ENCODE data around the gene CIRBP. TPM values are rescaled to one million over a fixed set of nuclear protein-coding genes. Genes with fewer than 3 reads are reported as not detected.

The CIRBP gene
- total RNA-seq, 2 donors from 2014 or later: 282 to 301 TPM

- peak; percentile 98 for DNase-seq
- H3K27me3 Mint-ChIP-seq (ENCODE audit: insufficient read depth): no peaks in the 10 kb centered on the region
- TF ChIP-seq, protein P1, sequence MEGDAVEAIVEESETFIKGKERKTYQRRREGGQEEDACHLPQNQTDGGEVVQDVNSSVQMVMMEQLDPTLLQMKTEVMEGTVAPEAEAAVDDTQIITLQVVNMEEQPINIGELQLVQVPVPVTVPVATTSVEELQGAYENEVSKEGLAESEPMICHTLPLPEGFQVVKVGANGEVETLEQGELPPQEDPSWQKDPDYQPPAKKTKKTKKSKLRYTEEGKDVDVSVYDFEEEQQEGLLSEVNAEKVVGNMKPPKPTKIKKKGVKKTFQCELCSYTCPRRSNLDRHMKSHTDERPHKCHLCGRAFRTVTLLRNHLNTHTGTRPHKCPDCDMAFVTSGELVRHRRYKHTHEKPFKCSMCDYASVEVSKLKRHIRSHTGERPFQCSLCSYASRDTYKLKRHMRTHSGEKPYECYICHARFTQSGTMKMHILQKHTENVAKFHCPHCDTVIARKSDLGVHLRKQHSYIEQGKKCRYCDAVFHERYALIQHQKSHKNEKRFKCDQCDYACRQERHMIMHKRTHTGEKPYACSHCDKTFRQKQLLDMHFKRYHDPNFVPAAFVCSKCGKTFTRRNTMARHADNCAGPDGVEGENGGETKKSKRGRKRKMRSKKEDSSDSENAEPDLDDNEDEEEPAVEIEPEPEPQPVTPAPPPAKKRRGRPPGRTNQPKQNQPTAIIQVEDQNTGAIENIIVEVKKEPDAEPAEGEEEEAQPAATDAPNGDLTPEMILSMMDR (conservative IDR thresholded peaks at IDR 0.05): no peak
- H3K36me3 Mint-ChIP-seq (ENCODE audit: low read depth): peaks cover 24% of the 10 kb centered on the region
- peaks cover 22% of the 10 kb centered on the region for H3K36me3 ChIP-seq (ENCODE audit: control insufficient read depth, insufficient read depth, low read length)
- 1% methylated on average over 29 to 83 of the region's 83 CpGs for WGBS, 2 experiments (ENCODE audit: insufficient coverage in 1 of 2, insufficient read length in 1 of 2)
- peak overlapping the region; percentile 85 for H3K9ac ChIP-seq (ENCODE audit: extremely low read depth, low read length, poor library complexity, severe bottlenecking)
- H3K9me3 Mint-ChIP-seq: no peaks in the 10 kb centered on the region
- H3K4me1 ChIP-seq (ENCODE audit: control insufficient read depth, insufficient read depth, low read length): peaks cover 22% of the 10 kb centered on the region
- peak overlapping the region; percentile 86 for H3K27ac ChIP-seq (ENCODE audit: low read depth, low read length)
- no peaks in the 10 kb centered on the region for H3K9me3 ChIP-seq (ENCODE audit: control insufficient read depth, low read length)
- no peaks in the 10 kb centered on the region for H3K27me3 ChIP-seq (ENCODE audit: control insufficient read depth, insufficient read depth, low read length, poor library complexity, severe bottlenecking)
- H3K4me1 Mint-ChIP-seq: peaks cover 43% of the 10 kb centered on the region
- peak overlapping the region; percentile 84 for H3K4me3 ChIP-seq (ENCODE audit: low read length)
- peak overlapping the region; percentile 94 for H3K27ac Mint-ChIP-seq
- peak overlapping the region; percentile 70 for H3K4me3 Mint-ChIP-seq
These were observed 8.2 kb upstream of the CIRBP start for GRCh38 chr19:1260749-1261537.

DNA sequence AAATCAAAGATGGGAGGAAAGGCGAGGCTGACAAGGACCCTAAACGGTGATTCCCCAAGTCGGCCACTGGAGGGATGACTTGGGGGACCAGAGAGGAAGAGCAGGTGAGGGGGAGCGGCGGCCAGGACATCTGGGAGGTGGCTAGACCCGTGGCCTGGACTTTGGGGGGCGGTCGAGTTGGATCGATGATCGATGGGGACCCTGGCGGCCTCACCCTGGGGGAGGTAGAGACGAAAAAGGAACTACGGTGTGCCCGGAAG, 7.7 kb upstream of the CIRBP start:
- Histone ChIP-seq H3K27me3 (ENCODE audit: control insufficient read depth, insufficient read depth, low read length, poor library complexity, severe bottlenecking) (no peaks in the 10 kb centered on the region), H3K9ac (ENCODE audit: extremely low read depth, low read length, poor library complexity, severe bottlenecking) (peak overlapping the region; percentile 85), H3K4me1 (ENCODE audit: control insufficient read depth, insufficient read depth, low read length) (peaks cover 24% of the 10 kb centered on the region), H3K4me3 (ENCODE audit: low read length) (peak overlapping the region; percentile 84), H3K9me3 (ENCODE audit: control insufficient read depth, low read length) (no peaks in the 10 kb centered on the region), H3K27ac (ENCODE audit: low read depth, low read length) (peak overlapping the region; percentile 81), H3K36me3 (ENCODE audit: control insufficient read depth, insufficient read depth, low read length) (peaks cover 20% of the 10 kb centered on the region)
- Mint-ChIP-seq H3K9me3 (no peaks in the 10 kb centered on the region), H3K4me3 (peak overlapping the region; percentile 70), H3K27me3 (ENCODE audit: insufficient read depth) (no peaks in the 10 kb centered on the region), H3K36me3 (ENCODE audit: low read depth) (peaks cover 19% of the 10 kb centered on the region), H3K27ac (peak overlapping the region; percentile 94), H3K4me1 (peaks cover 43% of the 10 kb centered on the region)
- TF ChIP-seq, protein P1 (conservative IDR thresholded peaks at IDR 0.05): peak; percentile 57
- WGBS, 2 experiments (ENCODE audit: insufficient coverage in 1 of 2, insufficient read length in 1 of 2): 25 to 32% methylated on average over 13 to 14 of the region's 14 CpGs
- peak; percentile 82 for DNase-seq

- 52 to 67% methylated on average over 15 to 27 of the region's 28 CpGs for WGBS, 2 experiments (ENCODE audit: insufficient coverage in 1 of 2, insufficient read length in 1 of 2)
- H3K4me1 Mint-ChIP-seq: peaks cover 43% of the 10 kb centered on the region
- peak overlapping the region; percentile 35 for H3K27ac ChIP-seq (ENCODE audit: low read depth, low read length)
- TF ChIP-seq, protein P1 (conservative IDR thresholded peaks at IDR 0.05): no peak
- peak overlapping the region; percentile 94 for H3K27ac Mint-ChIP-seq
- peak overlapping the region; percentile 84 for H3K4me3 ChIP-seq (ENCODE audit: low read length)
- H3K27me3 Mint-ChIP-seq (ENCODE audit: insufficient read depth): peaks cover under 1% of the 10 kb centered on the region
- peak overlapping the region; percentile 85 for H3K9ac ChIP-seq (ENCODE audit: extremely low read depth, low read length, poor library complexity, severe bottlenecking)
- peaks cover 15% of the 10 kb centered on the region for H3K36me3 ChIP-seq (ENCODE audit: control insufficient read depth, insufficient read depth, low read length)
- H3K9me3 ChIP-seq (ENCODE audit: control insufficient read depth, low read length): no peaks in the 10 kb centered on the region
- no peaks in the 10 kb centered on the region for H3K9me3 Mint-ChIP-seq
- H3K36me3 Mint-ChIP-seq (ENCODE audit: low read depth): peaks cover 15% of the 10 kb centered on the region
- H3K4me3 Mint-ChIP-seq: peak overlapping the region; percentile 70
- no peaks in the 10 kb centered on the region for H3K27me3 ChIP-seq (ENCODE audit: control insufficient read depth, insufficient read depth, low read length, poor library complexity, severe bottlenecking)
- peak; percentile 77 for DNase-seq
- peaks cover 24% of the 10 kb centered on the region for H3K4me1 ChIP-seq (ENCODE audit: control insufficient read depth, insufficient read depth, low read length)
These were observed 7.1 kb upstream of the CIRBP start for GRCh38 chr19:1261798-1262622.

Data from endodermal cell (in vitro differentiated cells).